T-cell (primary cell): ENCODE data around the gene CDV3. TPM values are rescaled to one million over a fixed set of nuclear protein-coding genes. Genes with fewer than 3 reads are reported as not detected.

Source experiments
- ATAC-seq, 4 experiments: fragments of 200-7000 bp in 3 of 4; fragments of 150-1000 bp in 1 of 4; cut with Tn5 transposase; replicated peaks in 1 of 4; 1 replicate in 3 of 4; 2 replicates in 1 of 4; pipeline ENCODE4 v1.10.0; 2021; ENCODE audit warnings: moderate library complexity in 3 of 4, mild to moderate bottlenecking in 2 of 4, moderate number of reproducible peaks in 1 of 4
- CTCF ChIA-PET, 2 donors: fragments of 300-600 bp; sonication (Branson Sonifier 250); formaldehyde crosslinking; loops; one replicate each; lab custom pipeline; 2022; ENCODE audit warnings: antibody characterized with exemption in 2 of 2; lab: Charles Lee
- POLR2A ChIA-PET, 2 donors: fragments of 300-600 bp; sonication (Branson Sonifier 250); formaldehyde crosslinking; loops; one replicate each; lab custom pipeline; 2022; ENCODE audit warnings: antibody characterized with exemption in 2 of 2; lab: Charles Lee
- DNase-seq, 35 experiments: peaks; one replicate each; pipeline versions ENCODE4 v3.0.0 to v3.0.0-alpha.2; 2013 to 2023
- H3K27ac ChIP-seq: one replicate; pipeline ENCODE4 v1.5.1; 2013; ENCODE audit warnings: low read length
- H3K27me3 ChIP-seq, 2 experiments: replicated peaks in 1 of 2; 1 replicate in 1 of 2; 2 replicates in 1 of 2; pipeline versions ENCODE4 v1.6.1 to v1.7.0; 2013; ENCODE audit warnings: low read length in 1 of 2, mixed read lengths in 1 of 2; ENCODE audit not compliant: control insufficient read depth in 2 of 2, insufficient read depth in 2 of 2; ENCODE audit errors: extremely low read depth in 1 of 2
- H3K36me3 ChIP-seq, 2 donors: 1 replicate in 1 of 2; 2 replicates in 1 of 2; pipeline versions ENCODE4 v1.6.1 to v1.7.0; 2013; ENCODE audit warnings: low read length in 1 of 2; ENCODE audit not compliant: control insufficient read depth in 2 of 2, insufficient read depth in 1 of 2; ENCODE audit errors: extremely low read depth in 1 of 2
- H3K4me1 ChIP-seq, 2 experiments: 1 replicate in 1 of 2; 2 replicates in 1 of 2; pipeline versions ENCODE4 v1.6.1 to v1.7.0; 2013; ENCODE audit warnings: low read length in 2 of 2, mixed read lengths in 1 of 2; ENCODE audit not compliant: insufficient read depth in 2 of 2, control insufficient read depth in 1 of 2; ENCODE audit errors: extremely low read depth in 1 of 2
- H3K4me3 ChIP-seq, 2 donors: 1 replicate in 1 of 2; 2 replicates in 1 of 2; pipeline versions ENCODE4 v1.5.1 to v1.7.0; 2013; ENCODE audit warnings: mild to moderate bottlenecking in 2 of 2, low read length in 1 of 2, moderate library complexity in 1 of 2; ENCODE audit not compliant: control insufficient read depth in 1 of 2; ENCODE audit errors: extremely low read depth in 1 of 2
- H3K9me3 ChIP-seq: 2 replicates; pipeline ENCODE4 v1.7.0; 2013
- H3K27ac Mint-ChIP-seq, 2 donors: one replicate each; pipeline ENCODE4 v1.8.0; 2020 to 2021; ENCODE audit warnings: mild to moderate bottlenecking in 2 of 2, mixed read lengths in 2 of 2
- H3K27me3 Mint-ChIP-seq, 2 donors: one replicate each; pipeline ENCODE4 v1.8.0; 2021 to 2022; ENCODE audit warnings: mixed read lengths in 2 of 2
- H3K36me3 Mint-ChIP-seq: one replicate; pipeline ENCODE4 v1.8.0; 2021; ENCODE audit warnings: mixed read lengths
- H3K4me1 Mint-ChIP-seq, 3 donors: one replicate each; pipeline ENCODE4 v1.8.0; 2020 to 2022; ENCODE audit warnings: mixed read lengths in 3 of 3, mild to moderate bottlenecking in 1 of 3
- H3K4me3 Mint-ChIP-seq, 3 donors: one replicate each; pipeline ENCODE4 v1.8.0; 2020 to 2022; ENCODE audit warnings: mild to moderate bottlenecking in 3 of 3, mixed read lengths in 3 of 3, moderate library complexity in 3 of 3
- H3K9me3 Mint-ChIP-seq, 3 donors: one replicate each; pipeline ENCODE4 v1.8.0; 2020 to 2022; ENCODE audit warnings: mixed read lengths in 3 of 3
- WGBS: methylation state at CpG from one replicate; pipeline ENCODE4 v1.1.5; 2013; ENCODE audit warnings: missing lambda C conversion rate; ENCODE audit not compliant: insufficient coverage; 5-methylcytosine and 5-hydroxymethylcytosine counted together
- total RNA-seq, 35 experiments: library from RNA in 6 of 35; stranded (reverse) in 6 of 35; fragments of 120-200 nt in 1 of 35; gene quantifications; one replicate each; pipeline versions ENCODE4 v1.2.1 to v1.2.4 and lab custom pipeline; 2013 to 2026

CDV3 gene
- total RNA-seq, 5 donors from 2014 or later (not counting 1 experiment from before 2014, with no cell fraction given): 179 to 204 (median 192) TPM

DNA sequence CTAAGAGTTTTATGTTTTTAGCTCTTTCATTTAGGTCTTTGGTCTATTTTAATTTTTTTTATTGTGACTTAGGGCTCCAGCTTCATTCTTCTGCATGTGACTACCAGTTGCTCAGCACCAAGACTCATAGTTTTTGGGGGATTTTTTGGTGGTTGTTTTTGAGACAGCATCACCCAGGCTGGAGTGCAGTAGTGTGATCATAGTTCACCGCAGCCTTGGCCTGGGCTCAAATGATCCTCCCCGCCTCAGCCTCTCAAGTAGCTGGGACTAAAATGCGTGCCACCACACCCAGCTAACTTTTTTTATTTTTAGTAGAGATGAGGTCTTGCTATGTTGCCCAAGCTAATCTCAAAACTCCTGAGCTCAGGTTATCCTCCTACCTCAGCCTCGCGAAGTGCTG is 19.4 kb downstream of the CDV3 start:
- no peak overlapping the region for H3K4me3 Mint-ChIP-seq

DNA sequence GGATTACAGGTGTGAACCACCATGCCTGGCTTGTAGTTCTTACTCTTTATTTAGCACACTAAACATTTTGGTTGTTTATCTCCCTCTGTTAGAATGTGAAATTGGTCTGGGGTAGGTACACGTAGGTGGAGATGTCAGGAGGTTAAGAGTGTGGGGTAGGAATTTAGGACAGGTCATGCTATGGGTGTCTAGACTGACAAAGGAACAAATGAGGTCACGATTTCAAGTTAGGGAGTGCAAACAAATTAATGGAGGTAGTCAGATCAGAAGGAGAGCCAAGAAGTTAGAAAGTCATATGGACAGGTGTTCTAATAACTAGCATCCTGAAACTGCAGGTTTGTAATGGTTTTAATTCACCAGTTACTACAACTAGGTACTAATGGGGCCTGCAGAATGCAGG is 19.8 kb downstream of the CDV3 start:
- POLR2A ChIA-PET: no interaction called here
- Histone ChIP-seq H3K27me3 (no peaks in the 10 kb centered on the region), H3K4me3 (no peak overlapping the region), H3K4me1 (no peaks in the 10 kb centered on the region), H3K36me3 (peaks cover 0 to 16% of the 10 kb centered on the region in 2 donors), H3K9me3 (no peaks in the 10 kb centered on the region), H3K27ac (no peak overlapping the region)
- no peak for ATAC-seq
- 58% methylated on average over 1 of the region's 2 CpGs for WGBS
- DNase-seq: no peak
- H3K36me3 Mint-ChIP-seq: peaks cover 17% of the 10 kb centered on the region
- CTCF ChIA-PET: interaction anchor here in 1 of 2 donors (0.9 kb wide), 1 partner anchor 15 kb away, joined by 3 read pairs; no protein-coding TSS in a partner anchor
- no peak overlapping the region for H3K4me3 Mint-ChIP-seq
- no peaks in the 10 kb centered on the region for H3K9me3 Mint-ChIP-seq
- no peaks in the 10 kb centered on the region for H3K27me3 Mint-ChIP-seq
- H3K27ac Mint-ChIP-seq: peak overlapping the region in 1 of 2 donors; percentile 34
- H3K4me1 Mint-ChIP-seq: peaks cover 15 to 18% (median 17%) of the 10 kb centered on the region in 3 donors

More for the DNA sequence above, 19.4 kb downstream of the CDV3 start:
- H3K27me3 Mint-ChIP-seq: no peaks in the 10 kb centered on the region
- ChIA-PET CTCF (interaction anchor here in 1 of 2 donors (0.6 to 0.9 kb wide), 2 partner anchors 14 to 21 kb away, joined by 3 to 5 read pairs; no protein-coding TSS in a partner anchor), POLR2A (interaction anchor here in 1 of 2 donors (0.6 kb wide), 1 partner anchor 19 kb away, joined by 4 read pairs; the partner anchor contains the start of gene CDV3)
- Histone ChIP-seq H3K27ac (no peak overlapping the region), H3K27me3 (no peaks in the 10 kb centered on the region), H3K4me3 (no peak overlapping the region), H3K36me3 (peaks cover 0 to 20% of the 10 kb centered on the region in 2 donors), H3K9me3 (no peaks in the 10 kb centered on the region), H3K4me1 (no peaks in the 10 kb centered on the region)
- peak in 1 of 4 experiments; percentile 40 for ATAC-seq
- peak in 5 of 35 experiments; percentile 4 to 46 (median 12) for DNase-seq
- no peaks in the 10 kb centered on the region for H3K9me3 Mint-ChIP-seq
- peaks cover 20% of the 10 kb centered on the region for H3K36me3 Mint-ChIP-seq
- WGBS: no CpG with 5 or more reads among the region's 5 CpGs
- peaks cover 18 to 19% (median 19%) of the 10 kb centered on the region in 3 donors for H3K4me1 Mint-ChIP-seq
- peak overlapping the region in 1 of 2 donors; percentile 34 for H3K27ac Mint-ChIP-seq

DNA sequence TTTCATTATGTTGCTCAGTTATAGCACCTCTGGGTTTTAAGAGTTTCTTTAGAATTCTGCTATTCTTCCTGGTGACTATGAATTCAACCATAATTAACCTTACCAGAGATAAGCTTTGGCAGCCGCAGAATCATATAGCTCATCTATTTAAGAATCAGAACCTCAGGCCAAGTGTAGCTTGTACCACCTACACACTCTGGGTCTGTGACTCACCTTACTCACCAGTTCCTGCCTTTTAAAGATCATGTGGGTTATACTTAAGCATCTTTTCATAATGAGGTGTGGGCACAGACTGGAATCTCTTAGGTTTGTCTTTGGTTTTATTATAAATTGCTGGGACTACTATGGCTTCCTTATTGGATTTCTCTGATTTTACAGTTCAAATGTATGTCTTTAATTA is 21.9 kb downstream of the CDV3 start:
- H3K9me3 Mint-ChIP-seq: no peaks in the 10 kb centered on the region
- H3K4me3 ChIP-seq: no peak overlapping the region
- ChIA-PET CTCF (no interaction called here), POLR2A (no interaction called here)
- no peak overlapping the region for H3K27ac Mint-ChIP-seq
- ATAC-seq: peak in 3 of 4 experiments; percentile 15 to 60 (median 51)
- no peak for DNase-seq
- H3K27me3 ChIP-seq: no peaks in the 10 kb centered on the region
- no peaks in the 10 kb centered on the region for H3K27me3 Mint-ChIP-seq
- H3K4me3 Mint-ChIP-seq: no peak overlapping the region
- H3K36me3 Mint-ChIP-seq: peaks cover 7% of the 10 kb centered on the region
- H3K27ac ChIP-seq: no peak overlapping the region
- no peaks in the 10 kb centered on the region for H3K9me3 ChIP-seq
- peaks cover 5 to 8% (median 7%) of the 10 kb centered on the region in 3 donors for H3K4me1 Mint-ChIP-seq
- peaks cover 0 to 4% of the 10 kb centered on the region in 2 donors for H3K36me3 ChIP-seq
- WGBS: no CpG with 5 or more reads among the region's 1 CpG
- H3K4me1 ChIP-seq: no peaks in the 10 kb centered on the region

DNA sequence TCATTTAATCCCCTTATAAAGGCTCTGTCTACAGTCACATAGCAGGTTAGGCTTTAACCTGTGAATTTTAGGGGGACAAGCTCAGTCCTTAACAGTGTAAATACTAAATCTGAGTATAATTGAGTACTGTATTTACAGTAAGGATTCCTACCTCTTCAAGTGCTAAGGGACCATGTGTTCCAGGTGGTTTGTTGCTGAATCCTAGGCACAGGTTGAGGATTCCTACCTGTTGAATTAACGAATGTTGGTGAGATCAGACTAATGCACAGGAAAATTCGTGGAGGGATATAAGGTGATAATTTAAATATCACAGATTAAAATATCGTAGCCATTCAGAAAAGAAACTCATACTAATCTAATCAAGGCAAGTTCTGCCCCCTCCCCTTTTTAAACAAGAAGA is 24.9 kb downstream of the CDV3 start:
- Mint-ChIP-seq H3K9me3 (no peaks in the 10 kb centered on the region), H3K27ac (no peak overlapping the region)
- CTCF ChIA-PET: no interaction called here

DNA sequence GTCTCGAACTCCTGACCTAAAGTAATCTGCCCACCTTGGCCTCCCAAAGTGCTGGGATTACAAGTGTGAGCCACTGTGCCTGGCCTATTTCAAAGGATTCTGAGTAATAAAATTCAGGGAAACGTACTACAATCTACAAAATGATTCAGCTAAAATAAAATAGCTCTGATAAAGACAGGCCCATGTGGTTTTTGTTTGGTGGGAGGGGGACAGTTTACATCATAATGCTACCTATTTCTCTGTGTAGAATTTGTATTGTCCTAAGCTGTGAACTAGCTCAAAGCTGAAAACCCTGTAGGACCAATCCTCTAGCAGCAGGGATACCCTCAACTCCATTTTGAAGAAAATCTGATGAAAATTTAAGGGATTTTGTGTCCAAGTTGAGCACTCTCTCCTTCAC is 25.8 kb downstream of the CDV3 start:
- no peak overlapping the region for H3K27ac ChIP-seq
- H3K4me1 ChIP-seq: no peaks in the 10 kb centered on the region
- POLR2A ChIA-PET: interaction anchor here in 1 of 2 donors (0.5 kb wide), 1 partner anchor 14 kb away, joined by 6 read pairs; no protein-coding TSS in a partner anchor
- H3K27ac Mint-ChIP-seq: no peak overlapping the region
- CTCF ChIA-PET: no interaction called here
- DNase-seq: no peak
- H3K4me3 ChIP-seq: no peak overlapping the region
- H3K36me3 ChIP-seq: peaks cover 0 to 9% of the 10 kb centered on the region in 2 donors
- 100% methylated on average over 1 of the region's 2 CpGs for WGBS
- H3K4me1 Mint-ChIP-seq: peaks cover 5 to 6% (median 6%) of the 10 kb centered on the region in 3 donors
- no peaks in the 10 kb centered on the region for H3K9me3 ChIP-seq
- H3K9me3 Mint-ChIP-seq: no peaks in the 10 kb centered on the region
- no peaks in the 10 kb centered on the region for H3K27me3 ChIP-seq
- ATAC-seq: no peak
- H3K36me3 Mint-ChIP-seq: peaks cover 28% of the 10 kb centered on the region
- H3K4me3 Mint-ChIP-seq: no peak overlapping the region
- no peaks in the 10 kb centered on the region for H3K27me3 Mint-ChIP-seq

More for the DNA sequence above, 24.9 kb downstream of the CDV3 start:
- no peak overlapping the region for H3K4me3 ChIP-seq
- no peaks in the 10 kb centered on the region for H3K27me3 ChIP-seq
- ATAC-seq (no peak), DNase-seq (no peak)
- no peaks in the 10 kb centered on the region for H3K9me3 ChIP-seq
- Mint-ChIP-seq H3K4me3 (no peak overlapping the region), H3K4me1 (peaks cover 5 to 6% (median 6%) of the 10 kb centered on the region in 3 donors), H3K36me3 (peaks cover 26% of the 10 kb centered on the region), H3K27me3 (no peaks in the 10 kb centered on the region)
- POLR2A ChIA-PET: no interaction called here
- peaks cover 0 to 9% of the 10 kb centered on the region in 2 donors for H3K36me3 ChIP-seq
- H3K4me1 ChIP-seq: no peaks in the 10 kb centered on the region
- H3K27ac ChIP-seq: no peak overlapping the region
- WGBS: no CpG with 5 or more reads among the region's 3 CpGs

DNA sequence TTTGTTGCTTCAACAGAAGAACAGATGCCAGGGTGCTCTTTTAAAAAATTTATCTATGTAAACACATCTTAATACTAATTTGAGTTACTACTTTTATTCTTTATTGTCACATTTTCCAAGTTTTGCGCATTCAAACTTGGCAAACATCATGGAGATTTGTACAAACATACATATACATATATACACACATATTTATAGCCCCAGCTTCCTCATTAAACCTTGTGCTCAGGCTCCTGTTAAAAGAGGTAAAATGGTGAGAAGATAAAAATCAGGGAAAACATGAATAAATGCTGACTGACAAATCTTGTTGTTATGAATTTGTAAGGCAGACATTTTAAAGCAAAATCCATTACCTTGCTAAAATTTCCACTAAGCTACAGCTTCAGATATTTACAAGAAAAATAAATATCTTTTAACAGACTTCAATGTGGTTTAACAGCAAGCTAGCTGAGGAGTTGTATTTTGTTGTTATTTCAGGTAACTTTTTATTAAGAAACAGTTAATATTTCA is 27.1 kb downstream of the CDV3 start:
- peaks cover 36% of the 10 kb centered on the region for H3K36me3 Mint-ChIP-seq
- no peak overlapping the region for H3K27ac ChIP-seq
- no peak overlapping the region for H3K4me3 Mint-ChIP-seq
- ChIA-PET CTCF (interaction anchor here in 1 of 2 donors (0.5 to 1.1 kb wide), 2 partner anchors 22 to 670 kb away, joined by 3 to 4 read pairs; no protein-coding TSS in a partner anchor), POLR2A (interaction anchor here in 1 of 2 donors (0.7 kb wide), 1 partner anchor 27 kb away, joined by 3 read pairs; the partner anchor contains the start of gene CDV3)
- no peaks in the 10 kb centered on the region for H3K9me3 ChIP-seq
- no peak overlapping the region for H3K4me3 ChIP-seq
- no peaks in the 10 kb centered on the region for H3K27me3 Mint-ChIP-seq
- H3K9me3 Mint-ChIP-seq: no peaks in the 10 kb centered on the region
- peaks cover 0 to 9% of the 10 kb centered on the region in 2 donors for H3K36me3 ChIP-seq
- DNase-seq: no peak
- no peaks in the 10 kb centered on the region for H3K4me1 ChIP-seq
- H3K4me1 Mint-ChIP-seq: peaks cover 0 to 3% (median 0%) of the 10 kb centered on the region in 3 donors
- WGBS: no CpG with 5 or more reads among the region's 1 CpG
- no peak overlapping the region for H3K27ac Mint-ChIP-seq
- ATAC-seq: no peak
- no peaks in the 10 kb centered on the region for H3K27me3 ChIP-seq
